Tongue (tissue), 2 donors: ENCODE results near the gene ELOB. TPM values are rescaled to one million over a fixed set of nuclear protein-coding genes. Genes with fewer than 3 reads are reported as not detected.
"Not testable (repeated sequence)": the region's sequence is repeated elsewhere in the genome, so short reads cannot be mapped to it uniquely, and the experiment has no call there.

Source experiments
- DNase-seq: peaks from one replicate; pipeline ENCODE4 v3.0.0-alpha.2; 2015
- total RNA-seq: library from RNA; depleted of rRNA; stranded (reverse); fragments of >200 nt; gene quantifications from one replicate; pipeline ENCODE4 v1.2.3, GENCODE V29; 2014

ELOB gene
- total RNA-seq, 1 donor from 2014 or later = 155 TPM

GRCh38 chr16:2745116-2745890 lies 31.8 kb downstream of the ELOB start:
- no peak for DNase-seq

- DNase-seq = no peak
These were observed 32.4 kb downstream of the ELOB start for GRCh38 chr16:2744711-2745110.

GRCh38 chr16:2743007-2743810 lies 33.9 kb downstream of the ELOB start:
- no peak for DNase-seq

- DNase-seq = no peak
These were observed 34.6 kb downstream of the ELOB start for GRCh38 chr16:2742323-2743006.

- no peak for DNase-seq
These were observed 35.9 kb downstream of the ELOB start for GRCh38 chr16:2741168-2741567.

- DNase-seq = no peak
These were observed 36.6 kb downstream of the ELOB start for GRCh38 chr16:2740476-2740875.

- DNase-seq = no peak
These were observed 37.3 kb downstream of the ELOB start for GRCh38 chr16:2739625-2740430.

GRCh38 chr16:2738615-2739014 lies 38.5 kb downstream of the ELOB start:
- no peak for DNase-seq

- DNase-seq = no peak
These were observed 39.1 kb downstream of the ELOB start for GRCh38 chr16:2737895-2738418.

GRCh38 chr16:2737238-2737605 lies 39.9 kb downstream of the ELOB start:
- no peak for DNase-seq

- no peak for DNase-seq
These were observed 40.4 kb downstream of the ELOB start for GRCh38 chr16:2736476-2737237.

- DNase-seq = no peak
These were observed 42.1 kb downstream of the ELOB start for GRCh38 chr16:2734844-2735515.

GRCh38 chr16:2728034-2728433 lies 49.0 kb downstream of the ELOB start:
- DNase-seq = no peak

GRCh38 chr16:2726923-2727322 lies 50.2 kb downstream of the ELOB start:
- DNase-seq = no peak

- no peak for DNase-seq
These were observed 52.2 kb downstream of the ELOB start for GRCh38 chr16:2724816-2725348.

- no peak for DNase-seq
These were observed 52.9 kb downstream of the ELOB start for GRCh38 chr16:2724088-2724676.

GRCh38 chr16:2721634-2722173 lies 55.4 kb downstream of the ELOB start:
- not testable (repeated sequence) for DNase-seq
